Aorta (tissue), 5 donors: ENCODE results near the gene STRN3. TPM values are rescaled to one million over a fixed set of nuclear protein-coding genes. Genes with fewer than 3 reads are reported as not detected.
"Not testable (repeated sequence)": the region's sequence is repeated elsewhere in the genome, so short reads cannot be mapped to it uniquely, and the experiment has no call there.

Experiments used
- ATAC-seq: fragments of 200-7000 bp; cut with Tn5 transposase; one replicate; pipeline ENCODE4 v1.9.1; 2022; ENCODE audit warnings: moderate library complexity; ENCODE audit not compliant: low FRiP score
- DNase-seq, 2 donors: peaks; one replicate each; pipeline ENCODE4 v3.0.0-alpha.2; 2020
- H3K27ac ChIP-seq, 2 donors: one replicate each; pipeline ENCODE4 v1.5.1; 2013; ENCODE audit warnings: low read length in 2 of 2, mild to moderate bottlenecking in 2 of 2, moderate library complexity in 2 of 2, control low read depth in 1 of 2, inconsistent platforms in 1 of 2, low read depth in 1 of 2
- H3K27me3 ChIP-seq, 2 donors: one replicate each; pipeline ENCODE4 v1.6.1; 2013; ENCODE audit warnings: control low read depth in 1 of 2, low read length in 1 of 2, mild to moderate bottlenecking in 1 of 2, moderate library complexity in 1 of 2; ENCODE audit not compliant: insufficient read depth in 2 of 2, control insufficient read depth in 1 of 2
- H3K36me3 ChIP-seq, 2 donors: one replicate each; pipeline ENCODE4 v1.6.1; 2013; ENCODE audit warnings: control low read depth in 1 of 2, low read length in 1 of 2, mild to moderate bottlenecking in 1 of 2; ENCODE audit not compliant: insufficient read depth in 2 of 2, control insufficient read depth in 1 of 2
- H3K4me1 ChIP-seq, 2 donors: one replicate each; pipeline ENCODE4 v1.6.1; 2013; ENCODE audit warnings: low read length in 2 of 2, control low read depth in 1 of 2, mild to moderate bottlenecking in 1 of 2, moderate library complexity in 1 of 2; ENCODE audit not compliant: insufficient read depth in 2 of 2, control insufficient read depth in 1 of 2
- H3K4me3 ChIP-seq, 2 donors: one replicate each; pipeline ENCODE4 v1.5.1; 2013; ENCODE audit warnings: low read length in 2 of 2, control low read depth in 1 of 2, mild to moderate bottlenecking in 1 of 2
- H3K9me3 ChIP-seq: one replicate; pipeline ENCODE4 v1.6.1; 2013; ENCODE audit warnings: mild to moderate bottlenecking, low read length; ENCODE audit not compliant: control insufficient read depth
- WGBS, 2 donors: extraction: QIAGEN DNeasy Blood & Tissue Kit; methylation state at CpG; one replicate each; pipeline ENCODE4 v1.1.7; 2013; 5-methylcytosine and 5-hydroxymethylcytosine counted together
- intact Hi-C, 2 donors: fragments of 100-400 bp; cut with DNase I; formaldehyde crosslinking; loops; one replicate each; pipeline versions ENCODE4 v1.14.2 to v1.15.0; 2022
- polyA plus RNA-seq, 2 donors: library from polyadenylated mRNA; stranded (reverse); fragments of 200-250 nt; gene quantifications; one replicate each; pipeline ENCODE4 v1.2.3, GENCODE V29; 2013
- total RNA-seq, 2 donors: library from RNA; stranded (reverse); fragmentation: NEBNext Ultra II Directional; extraction: Animal tissue kit (Norgen Biotek cat#: 25700); gene quantifications; one replicate each; pipeline ENCODE4 v1.2.1, GENCODE V29; 2021
- donor health status: healthy with polysubstance abuse.
- donor health status: Bipolar disorder and iron deficiency.
- donor health status: DM: no; HTN: no; CAD: no.
- donor health status: DM: no; HTN: no; CAD: no.
- donor health status: DM: yes; HTN: yes; CAD: no.

STRN3 gene
- total and polyA plus RNA-seq, 4 donors, result 11.4 to 64.5 (median 32.6) TPM

GRCh38 chr14:30974628-30975027 lies 51.6 kb downstream of the STRN3 start:
- ATAC-seq, result no peak
- intact Hi-C loops, result loop anchor here in 1 of 2 donors (5.0 kb wide), 1 partner anchor 108 kb away; no protein-coding TSS in a partner anchor
- WGBS, 2 donors, result 63 to 76% methylated on average over 4 of the region's 4 CpGs
- H3K27me3 ChIP-seq, result no peaks in the 10 kb centered on the region
- H3K9me3 ChIP-seq, result no peaks in the 10 kb centered on the region
- H3K4me1 ChIP-seq, result peaks cover 2 to 8% of the 10 kb centered on the region in 2 donors
- no peak overlapping the region for H3K27ac ChIP-seq
- DNase-seq, result no peak
- no peaks in the 10 kb centered on the region for H3K36me3 ChIP-seq
- H3K4me3 ChIP-seq, result no peak overlapping the region

- H3K4me1 ChIP-seq, result peaks cover 2 to 8% of the 10 kb centered on the region in 2 donors
- H3K9me3 ChIP-seq, result no peaks in the 10 kb centered on the region
- DNase-seq (no peak), ATAC-seq (no peak)
- no peaks in the 10 kb centered on the region for H3K27me3 ChIP-seq
- H3K27ac ChIP-seq, result no peak overlapping the region
- intact Hi-C loops, result no loop called here
- H3K36me3 ChIP-seq, result no peaks in the 10 kb centered on the region
- 83 to 96% methylated on average over 7 of the region's 7 CpGs for WGBS, 2 donors
- H3K4me3 ChIP-seq, result no peak overlapping the region
Observed at GRCh38 chr14:30972882-30973582, 53.1 kb downstream of the STRN3 start.

- H3K27me3 ChIP-seq, intact Hi-C loops, H3K4me1 ChIP-seq, DNase-seq, ATAC-seq, H3K9me3 ChIP-seq, H3K4me3 ChIP-seq, H3K27ac ChIP-seq, H3K36me3 ChIP-seq: not testable (repeated sequence)
- WGBS, 2 donors, result 94 to 97% methylated on average over 11 of the region's 11 CpGs
Observed at GRCh38 chr14:30972036-30972732, 54.0 kb downstream of the STRN3 start.

- Histone ChIP-seq H3K9me3 (no peaks in the 10 kb centered on the region), H3K4me1 (peaks cover 2 to 8% of the 10 kb centered on the region in 2 donors), H3K27ac (no peak overlapping the region), H3K4me3 (no peak overlapping the region), H3K36me3 (no peaks in the 10 kb centered on the region), H3K27me3 (no peaks in the 10 kb centered on the region)
- WGBS, 2 donors, result 87 to 90% methylated on average over 5 of the region's 5 CpGs
- DNase-seq (no peak), ATAC-seq (no peak)
- intact Hi-C loops, result no loop called here
Observed at GRCh38 chr14:30971586-30971985, 54.6 kb downstream of the STRN3 start.

GRCh38 chr14:30969796-30970195 lies 56.4 kb downstream of the STRN3 start:
- 80 to 82% methylated on average over 4 of the region's 4 CpGs for WGBS, 2 donors
- H3K9me3 ChIP-seq, H3K36me3 ChIP-seq, H3K27ac ChIP-seq, DNase-seq, H3K27me3 ChIP-seq, ATAC-seq, intact Hi-C loops, H3K4me3 ChIP-seq, H3K4me1 ChIP-seq: not testable (repeated sequence)

- 95 to 97% methylated on average over 11 of the region's 11 CpGs for WGBS, 2 donors
Observed at GRCh38 chr14:30967364-30968098, 58.6 kb downstream of the STRN3 start.

GRCh38 chr14:30966415-30967363 lies 59.5 kb downstream of the STRN3 start:
- intact Hi-C loops, result no loop called here
- no peak overlapping the region for H3K4me3 ChIP-seq
- H3K27me3 ChIP-seq, result no peaks in the 10 kb centered on the region
- ATAC-seq (no peak), DNase-seq (no peak)
- 97 to 98% methylated on average over 15 of the region's 15 CpGs for WGBS, 2 donors
- H3K9me3 ChIP-seq, result no peaks in the 10 kb centered on the region
- H3K27ac ChIP-seq, result no peak overlapping the region
- H3K36me3 ChIP-seq, result no peaks in the 10 kb centered on the region
- H3K4me1 ChIP-seq, result peaks cover 0 to 2% of the 10 kb centered on the region in 2 donors

More at GRCh38 chr14:30967364-30968098, 58.6 kb downstream of the STRN3 start:
- ATAC-seq, intact Hi-C loops, DNase-seq, H3K4me3 ChIP-seq, H3K9me3 ChIP-seq, H3K27ac ChIP-seq, H3K4me1 ChIP-seq, H3K36me3 ChIP-seq, H3K27me3 ChIP-seq: not testable (repeated sequence)

- H3K4me1 ChIP-seq, H3K4me3 ChIP-seq, H3K27me3 ChIP-seq, H3K27ac ChIP-seq, H3K36me3 ChIP-seq, DNase-seq, intact Hi-C loops, H3K9me3 ChIP-seq, ATAC-seq: not testable (repeated sequence)
- WGBS, 2 donors, result 97 to 99% methylated on average over 8 of the region's 8 CpGs
Observed at GRCh38 chr14:30965861-30966260, 60.3 kb downstream of the STRN3 start.
